ENCODE data around the gene VMP1. TPM values are rescaled to one million over a fixed set of nuclear protein-coding genes. Genes with fewer than 3 reads are reported as not detected.

VMP1 gene
- polyA plus RNA-seq, 1 experiment: 105 TPM

GRCh38 chr17:59815965-59816364 is 108.5 kb downstream of the VMP1 start:
- Histone ChIP-seq H3K27me3 (ENCODE audit: control insufficient read depth, insufficient read depth, low read length) (no peaks in the 10 kb centered on the region), H3K36me3 (ENCODE audit: control insufficient read depth, insufficient read depth, low read length) (no peaks in the 10 kb centered on the region), H3K4me3 (ENCODE audit: low read depth, low read length) (no peak overlapping the region)
- ChIA-PET POLR2A (no interaction called here), CTCF (interaction anchor here (0.9 to 1.0 kb wide), 2 partner anchors 57 to 64 kb away, joined by 3 read pairs; no protein-coding TSS in a partner anchor)
- no peak for DNase-seq (ENCODE audit: low read depth)
- TF ChIP-seq, protein P1, sequence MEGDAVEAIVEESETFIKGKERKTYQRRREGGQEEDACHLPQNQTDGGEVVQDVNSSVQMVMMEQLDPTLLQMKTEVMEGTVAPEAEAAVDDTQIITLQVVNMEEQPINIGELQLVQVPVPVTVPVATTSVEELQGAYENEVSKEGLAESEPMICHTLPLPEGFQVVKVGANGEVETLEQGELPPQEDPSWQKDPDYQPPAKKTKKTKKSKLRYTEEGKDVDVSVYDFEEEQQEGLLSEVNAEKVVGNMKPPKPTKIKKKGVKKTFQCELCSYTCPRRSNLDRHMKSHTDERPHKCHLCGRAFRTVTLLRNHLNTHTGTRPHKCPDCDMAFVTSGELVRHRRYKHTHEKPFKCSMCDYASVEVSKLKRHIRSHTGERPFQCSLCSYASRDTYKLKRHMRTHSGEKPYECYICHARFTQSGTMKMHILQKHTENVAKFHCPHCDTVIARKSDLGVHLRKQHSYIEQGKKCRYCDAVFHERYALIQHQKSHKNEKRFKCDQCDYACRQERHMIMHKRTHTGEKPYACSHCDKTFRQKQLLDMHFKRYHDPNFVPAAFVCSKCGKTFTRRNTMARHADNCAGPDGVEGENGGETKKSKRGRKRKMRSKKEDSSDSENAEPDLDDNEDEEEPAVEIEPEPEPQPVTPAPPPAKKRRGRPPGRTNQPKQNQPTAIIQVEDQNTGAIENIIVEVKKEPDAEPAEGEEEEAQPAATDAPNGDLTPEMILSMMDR (IDR thresholded peaks at IDR 0.05; ENCODE audit: insufficient read depth, low read depth, low read length): no peak

DNA sequence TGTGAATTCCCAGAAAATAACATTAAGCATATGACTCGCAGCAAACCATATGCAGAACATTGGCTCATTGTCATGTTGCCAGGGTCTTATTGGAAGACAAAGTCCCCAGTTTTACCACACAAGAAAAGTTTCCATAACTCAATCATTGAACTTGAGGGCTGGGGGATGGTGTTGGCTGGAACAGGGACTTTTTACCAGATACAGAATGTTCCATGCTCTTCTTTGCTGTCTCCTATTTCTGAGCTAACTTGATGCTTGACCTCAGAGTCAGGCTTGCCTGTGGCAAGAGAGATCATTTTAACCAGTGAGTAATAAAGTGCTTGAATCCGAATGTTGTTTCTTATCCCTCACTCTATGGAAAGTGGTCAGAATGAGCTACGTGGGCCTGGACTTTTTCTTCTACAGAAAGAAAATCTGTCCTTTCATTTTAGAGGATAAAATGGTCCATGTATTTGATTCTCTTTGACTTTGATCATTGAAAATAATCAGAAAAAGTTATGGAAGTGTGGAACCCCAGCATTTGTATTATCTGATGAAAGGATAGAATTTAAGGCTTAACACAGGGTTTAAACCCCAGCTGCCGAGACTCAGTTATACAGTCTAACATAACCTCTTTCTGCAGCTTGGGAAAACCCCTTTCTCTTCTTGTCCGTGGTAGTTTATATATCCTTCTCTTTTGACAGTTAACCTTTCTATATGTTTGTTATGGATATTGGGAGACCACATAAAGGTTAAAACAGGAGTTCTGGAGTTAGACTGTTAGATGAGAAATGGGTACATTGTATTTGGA is 118.3 kb downstream of the VMP1 start:
- no peak for DNase-seq (ENCODE audit: low read depth)
- H3K4me3 ChIP-seq (ENCODE audit: low read depth, low read length): no peak overlapping the region
- ChIA-PET CTCF (no interaction called here), POLR2A (interaction anchor here (0.5 kb wide), 1 partner anchor 14 kb away, joined by 3 read pairs; no protein-coding TSS in a partner anchor)
- no peaks in the 10 kb centered on the region for H3K36me3 ChIP-seq (ENCODE audit: control insufficient read depth, insufficient read depth, low read length)
- TF ChIP-seq, protein P1 (IDR thresholded peaks at IDR 0.05; ENCODE audit: insufficient read depth, low read depth, low read length): no peak
- no peaks in the 10 kb centered on the region for H3K27me3 ChIP-seq (ENCODE audit: control insufficient read depth, insufficient read depth, low read length)

DNA sequence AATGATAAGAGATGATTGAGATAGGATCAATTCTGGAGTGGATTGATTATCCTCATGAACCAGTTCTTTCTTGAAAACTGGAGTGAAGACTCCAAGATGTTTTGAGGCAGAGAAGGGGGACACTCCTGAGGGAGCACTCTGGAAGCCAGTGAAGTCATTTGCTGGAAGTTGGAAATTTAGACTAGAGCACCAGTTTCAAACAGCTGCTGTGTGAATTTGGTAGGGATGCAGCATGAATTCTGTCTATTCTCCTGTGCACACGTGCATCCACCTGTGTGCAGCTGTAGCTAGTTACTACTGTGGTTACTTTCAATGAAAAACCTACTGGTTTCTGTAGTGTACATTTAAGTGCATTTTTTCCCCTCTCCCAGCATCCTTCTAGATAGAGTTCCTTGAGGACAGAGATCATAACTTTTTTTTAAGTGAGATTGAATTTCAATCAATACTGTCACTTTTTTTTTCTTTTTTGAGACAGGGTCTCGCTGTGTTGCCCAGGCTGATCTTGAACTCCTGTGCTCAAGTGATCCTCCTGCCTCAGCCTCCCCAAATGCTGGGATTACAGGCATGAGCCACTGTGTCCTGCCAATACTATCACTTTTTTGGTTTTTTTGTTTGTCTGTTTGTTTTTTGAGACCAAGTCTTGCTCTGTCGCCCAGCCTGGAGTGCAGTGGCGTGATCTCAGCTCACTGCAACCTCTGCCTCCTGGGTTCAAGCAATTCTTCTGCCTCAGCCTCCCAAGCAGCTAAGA is 119.4 kb downstream of the VMP1 start:
- H3K36me3 ChIP-seq (ENCODE audit: control insufficient read depth, insufficient read depth, low read length): no peaks in the 10 kb centered on the region
- H3K4me3 ChIP-seq (ENCODE audit: low read depth, low read length): no peak overlapping the region
- ChIA-PET CTCF (interaction anchor here (1.5 kb wide), 1 partner anchor 74 kb away, joined by 6 read pairs; no protein-coding TSS in a partner anchor), POLR2A (interaction anchor here (0.6 to 1.2 kb wide), 2 partner anchors 10 to 680 kb away, joined by 3 to 4 read pairs; no protein-coding TSS in a partner anchor)
- no peaks in the 10 kb centered on the region for H3K27me3 ChIP-seq (ENCODE audit: control insufficient read depth, insufficient read depth, low read length)
- no peak for DNase-seq (ENCODE audit: low read depth)
- TF ChIP-seq, protein P1 (IDR thresholded peaks at IDR 0.05; ENCODE audit: insufficient read depth, low read depth, low read length): no peak

DNA sequence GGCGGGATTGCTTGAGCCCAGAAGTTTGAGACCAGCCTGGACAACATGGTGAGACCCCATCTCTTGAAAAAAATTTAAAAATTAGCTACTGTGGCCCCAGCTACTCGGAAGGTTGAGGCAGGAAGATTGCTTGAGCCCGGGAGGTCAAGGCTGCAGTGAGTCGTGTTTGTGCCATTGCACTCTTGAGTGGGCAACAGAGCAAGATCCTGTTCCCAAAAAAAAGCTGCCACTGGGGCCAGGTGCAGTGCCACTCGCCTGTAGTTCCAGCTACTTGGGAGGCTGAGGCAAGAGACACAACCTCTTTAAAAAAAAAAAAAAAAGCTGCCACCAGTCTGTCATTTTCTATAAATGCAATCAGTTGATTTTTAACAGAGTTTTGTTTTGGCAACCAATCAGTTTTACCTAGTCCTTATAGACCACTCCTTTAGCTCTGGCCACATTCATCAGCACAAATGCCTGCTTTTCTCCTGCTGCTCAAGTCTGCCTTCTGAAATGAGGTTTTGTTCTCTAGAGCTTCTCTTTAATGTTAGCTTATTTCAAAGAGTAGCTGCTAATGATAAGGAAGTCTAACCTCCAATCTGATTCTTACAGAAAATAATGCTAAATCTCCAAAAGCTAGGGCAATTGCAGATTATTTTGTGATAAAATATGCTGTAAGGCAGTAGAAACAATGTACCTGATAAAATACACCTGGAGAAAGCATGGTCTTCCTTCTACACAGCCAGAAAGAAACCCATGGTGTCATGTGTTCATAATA is 120.4 kb downstream of the VMP1 start:
- POLR2A ChIA-PET: interaction anchor here (0.6 to 1.2 kb wide), 3 partner anchors 9 to 681 kb away, joined by 3 to 4 read pairs (median 3); no protein-coding TSS in a partner anchor
- H3K27me3 ChIP-seq (ENCODE audit: control insufficient read depth, insufficient read depth, low read length): no peaks in the 10 kb centered on the region
- no peak for DNase-seq (ENCODE audit: low read depth)
- TF ChIP-seq, protein P1 (IDR thresholded peaks at IDR 0.05; ENCODE audit: insufficient read depth, low read depth, low read length): no peak
- H3K4me3 ChIP-seq (ENCODE audit: low read depth, low read length): no peak overlapping the region
- H3K36me3 ChIP-seq (ENCODE audit: control insufficient read depth, insufficient read depth, low read length): no peaks in the 10 kb centered on the region
- CTCF ChIA-PET: interaction anchor here (1.2 to 1.5 kb wide), 2 partner anchors 9 to 75 kb away, joined by 3 to 6 read pairs; no protein-coding TSS in a partner anchor
